ENCODE results near the gene IKZF1. TPM values are rescaled to one million over a fixed set of nuclear protein-coding genes. Genes with fewer than 3 reads are reported as not detected.

IKZF1 gene
- total RNA-seq, 1 experiment from 2014 or later = 0.77 TPM

GRCh38 chr7:50397320-50397970 lies 92.9 kb downstream of the IKZF1 start:
- ChIA-PET CTCF (no interaction called here), POLR2A (no interaction called here)
- intact Hi-C loops (cut with micrococcal nuclease; ENCODE audit: unreplicated experiment) (no loop called here), in situ Hi-C loops (cut with HindIII; ENCODE audit: low pct_unique_long_range_greater_than_20kb, low sequenced_read_pairs) (no loop called here)
- no peaks in the 10 kb centered on the region for H3K9me3 ChIP-seq (ENCODE audit: control insufficient read depth, insufficient read depth, low read depth, low read length)
- TF ChIP-seq TCF7L2 (IDR thresholded peaks at IDR 0.05; ENCODE audit: low read depth, low read length) (no peak), REST (IDR thresholded peaks at IDR 0.05; ENCODE audit: insufficient read depth in 1 of 2, low read depth in 2 of 2, low read length in 1 of 2) (no peak), CTCF (IDR thresholded peaks at IDR 0.05) (no peak)
- no peak overlapping the region for H3K4me3 ChIP-seq (ENCODE audit: low read depth in 2 of 2, low read length in 2 of 2)
- DNase-seq (ENCODE audit: low read depth, low spot score) (no peak), ATAC-seq (no peak)
- peaks cover 22% of the 10 kb centered on the region for H3K27me3 ChIP-seq (ENCODE audit: control insufficient read depth, insufficient read depth, low read length)
- H3K4me1 ChIP-seq (ENCODE audit: control insufficient read depth, insufficient read depth, low read length) = no peaks in the 10 kb centered on the region
- no peaks in the 10 kb centered on the region for H3K36me3 ChIP-seq (ENCODE audit: control insufficient read depth, insufficient read depth, low read length)
- H3K27ac ChIP-seq (ENCODE audit: low read length) = no peak overlapping the region
- BruUV-seq (replicated peaks) = no TSS peak

- ChIA-PET POLR2A (no interaction called here), CTCF (no interaction called here)
- TF ChIP-seq CTCF (IDR thresholded peaks at IDR 0.05) (no peak), REST (IDR thresholded peaks at IDR 0.05; ENCODE audit: insufficient read depth in 1 of 2, low read depth in 2 of 2, low read length in 1 of 2) (no peak), SIN3A (IDR thresholded peaks at IDR 0.05; ENCODE audit: borderline replicate concordance, insufficient read depth, low read depth, low read length) (no peak), POLR2AphosphoS5 (IDR thresholded peaks at IDR 0.05; ENCODE audit: low read depth, low read length) (no peak), TCF7L2 (IDR thresholded peaks at IDR 0.05; ENCODE audit: low read depth, low read length) (no peak)
- intact Hi-C loops (cut with micrococcal nuclease; ENCODE audit: unreplicated experiment) = no loop called here
- no peak overlapping the region for H3K27ac ChIP-seq (ENCODE audit: low read length)
- peaks cover 26% of the 10 kb centered on the region for H3K27me3 ChIP-seq (ENCODE audit: control insufficient read depth, insufficient read depth, low read length)
- no peak for DNase-seq (ENCODE audit: low read depth, low spot score)
- no peak overlapping the region for H3K4me3 ChIP-seq (ENCODE audit: low read depth in 2 of 2, low read length in 2 of 2)
- H3K4me1 ChIP-seq (ENCODE audit: control insufficient read depth, insufficient read depth, low read length) = no peaks in the 10 kb centered on the region
- BruUV-seq (replicated peaks) = no TSS peak
- no peaks in the 10 kb centered on the region for H3K9me3 ChIP-seq (ENCODE audit: control insufficient read depth, insufficient read depth, low read depth, low read length)
- H3K36me3 ChIP-seq (ENCODE audit: control insufficient read depth, insufficient read depth, low read length) = no peaks in the 10 kb centered on the region
- ATAC-seq = no peak
- in situ Hi-C loops (cut with HindIII; ENCODE audit: low pct_unique_long_range_greater_than_20kb, low sequenced_read_pairs) = no loop called here
Observed at GRCh38 chr7:50397971-50398324, 93.4 kb downstream of the IKZF1 start.
